GM18511 (cell line): ENCODE results near the gene RASGRF1.

Experiments used
- ATAC-seq: cut with Tn5 transposase; IDR thresholded peaks from one replicate; pipeline ENCODE4 v1.9.1; 2021; ENCODE audit warnings: mild to moderate bottlenecking, moderate library complexity; ENCODE audit not compliant: unreplicated experiment

RASGRF1 gene

GRCh38 chr15:78959360-78959759 lies 131.2 kb downstream of the RASGRF1 start:
- no peak for ATAC-seq

- no peak for ATAC-seq
These were observed 133.0 kb downstream of the RASGRF1 start for GRCh38 chr15:78957416-78958093.

- no peak for ATAC-seq
These were observed 133.6 kb downstream of the RASGRF1 start for GRCh38 chr15:78956937-78957336.

DNA sequence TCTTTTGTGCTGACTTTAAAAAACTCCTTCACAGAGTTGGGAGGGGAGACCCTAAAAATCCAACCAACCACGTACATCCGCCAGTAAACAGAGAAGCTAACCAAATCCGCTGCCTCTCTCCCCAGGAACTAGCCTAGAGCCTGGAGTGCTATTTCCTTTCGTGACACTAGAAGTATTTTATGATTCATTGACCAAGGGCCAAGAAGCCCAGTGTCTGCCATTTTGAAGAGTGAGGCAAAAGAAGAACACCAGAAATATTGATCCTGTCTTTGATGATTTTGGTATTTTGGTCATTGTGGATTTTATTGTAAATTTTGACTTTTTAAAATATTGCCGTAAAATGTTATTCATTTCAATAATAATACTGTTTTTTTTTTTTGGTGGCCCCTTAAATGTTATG lies 135.2 kb downstream of the RASGRF1 start:
- ATAC-seq: no peak

- ATAC-seq: no peak
These were observed 138.7 kb downstream of the RASGRF1 start for GRCh38 chr15:78951841-78952238.

- ATAC-seq: peak; percentile 43
These were observed 139.4 kb downstream of the RASGRF1 start for GRCh38 chr15:78950902-78951840.

DNA sequence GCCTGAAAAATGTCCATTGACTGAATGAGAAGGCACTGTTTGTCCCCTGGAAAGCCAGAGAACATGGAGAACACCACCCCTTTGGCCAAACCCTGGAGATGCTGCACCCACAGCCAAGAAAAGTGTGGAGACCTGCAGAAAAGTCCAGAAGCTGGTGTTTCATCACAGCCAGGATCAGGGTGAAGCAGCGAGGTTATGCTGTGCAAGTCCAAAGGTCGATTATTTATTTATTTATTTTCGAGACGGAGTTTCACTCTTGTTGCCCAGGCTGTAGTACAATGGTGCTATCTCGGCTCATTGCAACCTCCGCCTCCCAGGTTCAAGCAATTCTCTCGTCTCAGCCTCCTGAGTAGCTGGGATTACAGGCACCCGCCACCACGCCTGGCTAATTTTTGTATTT lies 140.2 kb downstream of the RASGRF1 start:
- no peak for ATAC-seq

DNA sequence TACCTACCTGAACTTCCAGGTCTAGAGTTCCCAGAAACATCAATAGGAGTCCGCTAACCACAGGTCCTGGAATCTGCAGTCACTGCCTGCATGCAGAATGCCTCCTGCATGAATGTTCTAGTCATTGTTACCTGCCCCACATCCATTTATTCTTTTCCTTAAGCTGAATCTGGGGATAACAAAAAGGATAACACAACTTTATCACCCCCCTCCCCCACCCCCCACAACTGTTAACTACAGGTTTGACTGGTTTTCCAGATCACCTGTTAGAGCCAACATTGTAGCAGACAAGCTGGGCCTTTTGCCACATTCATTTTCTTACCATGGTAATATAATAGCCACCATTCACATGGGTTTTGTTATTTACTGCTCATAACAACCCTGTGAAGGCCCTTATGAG lies 141.1 kb downstream of the RASGRF1 start:
- ATAC-seq: no peak

DNA sequence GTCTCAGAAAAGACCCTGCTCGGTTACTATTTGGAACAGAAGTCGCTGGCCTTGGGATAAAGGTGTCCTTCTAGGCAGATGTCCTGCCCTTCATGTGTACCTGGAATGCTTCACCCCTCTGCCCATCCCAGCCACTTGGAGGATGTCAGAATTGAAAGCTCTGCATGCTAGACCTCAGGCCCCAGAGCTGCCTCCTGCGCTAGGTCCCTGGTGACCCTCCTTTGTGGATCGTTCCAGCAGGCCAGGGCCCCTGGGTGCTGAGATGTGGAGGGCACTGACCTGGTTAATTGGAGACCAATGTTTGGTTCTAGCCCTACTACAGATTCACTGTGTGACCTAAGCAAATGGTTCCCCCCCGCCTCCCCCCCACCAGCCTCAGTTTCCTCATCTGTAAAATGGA lies 143.1 kb downstream of the RASGRF1 start:
- no peak for ATAC-seq

DNA sequence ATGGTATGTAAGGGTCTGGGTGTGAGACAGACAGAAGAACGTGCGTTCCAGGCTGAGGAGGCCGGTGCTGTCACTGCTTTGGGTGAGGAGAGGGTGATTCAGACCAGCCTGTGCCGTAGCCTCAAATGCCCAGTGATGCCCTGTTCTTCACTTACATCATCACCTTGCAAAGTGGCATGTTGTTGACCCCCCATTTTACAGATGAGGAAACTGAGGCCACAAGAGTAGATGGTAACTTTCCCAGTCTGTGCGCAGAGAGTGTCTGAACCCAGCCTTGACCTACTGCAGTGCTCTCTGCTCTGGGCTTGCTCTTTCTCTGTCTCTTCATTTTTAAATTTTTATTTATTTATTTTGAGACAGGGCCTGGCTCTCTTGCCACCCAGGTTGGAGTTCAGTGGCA lies 144.1 kb downstream of the RASGRF1 start:
- ATAC-seq: no peak

- ATAC-seq: peak; percentile 74
These were observed 145.7 kb downstream of the RASGRF1 start, which contains the start of gene CTSH for GRCh38 chr15:78944669-78945407. CTSH (minus strand) TSS chr15:78945046; CDS start chr15:78944981, 65 bp downstream.

DNA sequence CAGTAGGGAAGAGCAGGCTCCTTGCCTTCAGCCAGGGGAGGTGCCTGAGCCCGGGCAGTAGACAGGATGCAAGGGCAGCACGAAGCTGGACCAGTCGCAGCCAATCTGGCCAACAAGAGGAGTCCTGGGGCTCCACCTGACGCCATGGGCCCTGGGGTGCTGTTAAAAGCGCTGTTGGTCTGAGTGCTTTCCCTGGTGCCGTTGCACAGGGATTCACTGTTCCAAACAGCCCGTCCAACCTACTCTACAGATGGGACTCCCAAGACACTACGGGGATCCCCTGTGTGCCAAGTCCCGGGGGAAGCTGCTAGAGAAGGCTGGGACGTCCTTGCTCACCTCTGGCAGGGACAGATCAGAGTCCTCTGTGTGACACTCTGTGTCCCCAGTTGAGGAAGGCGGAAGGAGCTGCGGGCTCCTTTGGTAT lies 146.4 kb downstream of the RASGRF1 start:
- ATAC-seq: peak; percentile 38

DNA sequence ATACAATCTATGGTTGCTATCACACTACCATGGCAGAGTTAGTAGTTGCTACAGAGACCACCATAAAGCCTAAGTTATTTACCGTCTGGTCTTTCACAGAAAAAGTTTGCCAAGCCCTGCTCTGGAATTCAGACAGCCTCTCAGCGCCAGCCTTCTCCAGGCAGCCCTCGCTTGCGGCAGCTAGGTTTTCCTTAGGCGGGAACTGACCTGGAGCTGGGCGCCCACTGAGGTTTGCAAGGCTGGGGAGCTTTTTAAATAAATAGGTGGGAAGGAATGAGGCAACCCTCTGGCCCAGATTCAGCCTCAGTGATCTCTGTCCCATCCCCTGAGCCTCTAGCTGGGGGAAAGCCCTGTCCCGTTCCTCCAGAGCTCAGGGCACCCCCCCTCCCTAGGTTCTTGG lies 146.9 kb downstream of the RASGRF1 start:
- ATAC-seq: no peak

GRCh38 chr15:78942741-78943140 lies 147.8 kb downstream of the RASGRF1 start:
- no peak for ATAC-seq

DNA sequence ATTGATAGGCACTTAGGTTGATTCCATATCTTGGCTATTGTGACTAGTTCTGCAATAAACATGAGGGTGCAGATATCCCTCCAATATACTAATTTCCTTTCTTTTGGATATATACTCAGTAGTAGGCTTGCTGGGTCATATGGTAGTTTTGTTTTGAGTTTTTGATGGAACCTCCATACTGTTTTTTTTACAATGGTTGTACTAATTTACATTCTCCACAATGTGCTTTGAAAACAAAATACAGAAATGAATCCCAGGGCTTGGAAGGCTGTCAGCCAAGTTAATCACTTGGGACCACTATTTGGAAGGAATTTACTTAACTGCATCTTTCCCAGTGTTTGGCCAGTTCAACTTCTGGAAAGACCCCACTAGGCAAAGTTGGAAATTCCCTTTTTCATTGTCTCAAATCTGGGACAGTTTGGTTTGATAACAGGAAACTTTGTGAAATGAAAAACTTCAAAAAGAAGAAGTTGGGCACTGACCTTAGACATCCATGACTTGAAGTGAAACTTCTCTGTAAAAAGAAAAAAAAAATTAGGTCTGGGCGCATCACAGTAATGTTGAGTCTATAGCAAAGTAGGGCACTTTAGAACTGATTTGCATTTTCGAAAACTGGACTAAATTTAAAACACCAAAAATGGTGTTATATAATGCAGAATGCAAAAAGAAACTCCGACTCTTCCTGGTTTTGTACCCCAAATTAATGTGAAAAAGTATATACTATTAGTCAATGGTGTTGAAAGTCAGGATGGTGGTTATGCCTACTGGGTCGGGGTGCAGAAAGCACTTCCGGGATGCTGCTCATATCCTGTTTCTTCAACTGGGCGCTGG lies 151.7 kb downstream of the RASGRF1 start:
- peak; percentile 78 for ATAC-seq

- no peak for ATAC-seq
These were observed 153.3 kb downstream of the RASGRF1 start for GRCh38 chr15:78937132-78937739.

- ATAC-seq: no peak
These were observed 155.9 kb downstream of the RASGRF1 start for GRCh38 chr15:78934655-78935023.

GRCh38 chr15:78933823-78934654 lies 156.5 kb downstream of the RASGRF1 start:
- no peak for ATAC-seq

DNA sequence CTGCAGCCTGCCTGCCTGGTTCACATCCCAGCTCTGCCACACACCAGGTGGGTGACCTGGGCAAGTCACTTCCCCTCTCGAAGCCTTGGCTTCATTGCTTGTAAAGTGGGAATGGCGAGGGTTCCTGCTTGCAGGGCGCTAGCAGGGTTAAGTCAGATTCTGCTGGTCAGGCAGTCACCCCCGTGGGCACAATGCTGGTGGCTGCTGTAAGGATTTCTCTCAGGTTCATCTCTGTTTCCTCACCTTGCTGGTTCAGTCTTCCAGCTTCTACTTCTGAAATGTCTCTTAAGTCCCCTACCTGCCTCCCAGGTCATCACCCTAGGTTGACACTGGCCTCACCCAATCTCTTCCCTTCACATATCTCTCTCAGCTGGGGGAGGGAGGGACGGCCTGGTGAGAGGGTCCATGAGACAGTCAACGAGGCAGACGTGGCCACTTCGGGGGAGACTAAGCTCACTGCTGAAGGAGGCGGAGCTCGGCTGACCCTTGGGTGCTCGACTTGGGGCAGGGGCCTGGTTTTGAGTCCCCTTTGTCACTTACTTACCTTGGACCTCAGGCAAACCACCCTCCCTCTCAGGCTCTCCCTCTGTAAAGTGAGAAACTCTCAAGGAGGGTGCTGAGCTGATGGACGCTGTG lies 157.3 kb downstream of the RASGRF1 start:
- ATAC-seq: no peak
